SK-N-SH (cell line): ENCODE measurements around the gene EPHA3.

ENCODE experiments used
- YY1 ChIP-seq: IDR thresholded peaks from 2 replicates; pipeline ENCODE4 v1.4.0; 2012; ENCODE audit warnings: low read depth, mild to moderate bottlenecking
- TF ChIP-seq, protein P1 (sequence below): fragments of 200-600 bp; sonication (generic); IDR thresholded peaks from 2 replicates; pipeline ENCODE4 v1.6.1; 2017; ENCODE audit warnings: antibody characterized with exemption, mild to moderate bottlenecking, moderate library complexity

DNA sequence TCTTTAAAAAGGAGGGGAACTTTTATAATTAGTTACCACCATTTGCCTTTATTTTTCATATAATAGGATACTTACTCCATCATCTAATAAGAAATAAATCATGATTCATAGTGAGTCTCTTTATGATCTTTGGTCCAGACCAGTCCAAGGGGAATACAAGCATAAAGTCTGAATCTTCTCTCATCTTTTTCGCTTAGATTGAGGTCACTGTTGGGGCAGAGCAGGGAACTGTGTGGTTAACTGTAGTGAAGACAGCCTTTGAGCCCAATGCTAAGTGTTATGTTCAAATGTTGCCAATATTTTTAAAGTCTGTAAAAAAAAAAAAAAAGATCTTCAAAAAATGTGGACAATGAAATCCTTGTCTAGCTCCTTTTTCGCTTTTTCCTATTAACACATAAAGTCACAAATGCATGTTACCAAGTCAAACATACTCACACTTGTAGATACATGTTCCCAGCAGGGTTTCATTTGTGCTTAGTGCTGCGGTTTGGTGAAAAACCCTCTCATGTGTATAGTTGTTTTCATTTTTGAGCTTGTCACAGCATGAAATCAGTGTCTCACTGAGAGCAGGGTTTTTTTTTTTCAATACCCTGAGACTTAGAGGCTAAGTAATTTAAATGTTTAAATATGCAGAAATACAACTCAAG, 72.1 kb downstream of the EPHA3 start:
- TF ChIP-seq, protein P1, sequence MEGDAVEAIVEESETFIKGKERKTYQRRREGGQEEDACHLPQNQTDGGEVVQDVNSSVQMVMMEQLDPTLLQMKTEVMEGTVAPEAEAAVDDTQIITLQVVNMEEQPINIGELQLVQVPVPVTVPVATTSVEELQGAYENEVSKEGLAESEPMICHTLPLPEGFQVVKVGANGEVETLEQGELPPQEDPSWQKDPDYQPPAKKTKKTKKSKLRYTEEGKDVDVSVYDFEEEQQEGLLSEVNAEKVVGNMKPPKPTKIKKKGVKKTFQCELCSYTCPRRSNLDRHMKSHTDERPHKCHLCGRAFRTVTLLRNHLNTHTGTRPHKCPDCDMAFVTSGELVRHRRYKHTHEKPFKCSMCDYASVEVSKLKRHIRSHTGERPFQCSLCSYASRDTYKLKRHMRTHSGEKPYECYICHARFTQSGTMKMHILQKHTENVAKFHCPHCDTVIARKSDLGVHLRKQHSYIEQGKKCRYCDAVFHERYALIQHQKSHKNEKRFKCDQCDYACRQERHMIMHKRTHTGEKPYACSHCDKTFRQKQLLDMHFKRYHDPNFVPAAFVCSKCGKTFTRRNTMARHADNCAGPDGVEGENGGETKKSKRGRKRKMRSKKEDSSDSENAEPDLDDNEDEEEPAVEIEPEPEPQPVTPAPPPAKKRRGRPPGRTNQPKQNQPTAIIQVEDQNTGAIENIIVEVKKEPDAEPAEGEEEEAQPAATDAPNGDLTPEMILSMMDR = no peak
- no peak for TF ChIP-seq YY1
